Measurements from ENCODE around the gene STK31.

STK31 gene, protein sequence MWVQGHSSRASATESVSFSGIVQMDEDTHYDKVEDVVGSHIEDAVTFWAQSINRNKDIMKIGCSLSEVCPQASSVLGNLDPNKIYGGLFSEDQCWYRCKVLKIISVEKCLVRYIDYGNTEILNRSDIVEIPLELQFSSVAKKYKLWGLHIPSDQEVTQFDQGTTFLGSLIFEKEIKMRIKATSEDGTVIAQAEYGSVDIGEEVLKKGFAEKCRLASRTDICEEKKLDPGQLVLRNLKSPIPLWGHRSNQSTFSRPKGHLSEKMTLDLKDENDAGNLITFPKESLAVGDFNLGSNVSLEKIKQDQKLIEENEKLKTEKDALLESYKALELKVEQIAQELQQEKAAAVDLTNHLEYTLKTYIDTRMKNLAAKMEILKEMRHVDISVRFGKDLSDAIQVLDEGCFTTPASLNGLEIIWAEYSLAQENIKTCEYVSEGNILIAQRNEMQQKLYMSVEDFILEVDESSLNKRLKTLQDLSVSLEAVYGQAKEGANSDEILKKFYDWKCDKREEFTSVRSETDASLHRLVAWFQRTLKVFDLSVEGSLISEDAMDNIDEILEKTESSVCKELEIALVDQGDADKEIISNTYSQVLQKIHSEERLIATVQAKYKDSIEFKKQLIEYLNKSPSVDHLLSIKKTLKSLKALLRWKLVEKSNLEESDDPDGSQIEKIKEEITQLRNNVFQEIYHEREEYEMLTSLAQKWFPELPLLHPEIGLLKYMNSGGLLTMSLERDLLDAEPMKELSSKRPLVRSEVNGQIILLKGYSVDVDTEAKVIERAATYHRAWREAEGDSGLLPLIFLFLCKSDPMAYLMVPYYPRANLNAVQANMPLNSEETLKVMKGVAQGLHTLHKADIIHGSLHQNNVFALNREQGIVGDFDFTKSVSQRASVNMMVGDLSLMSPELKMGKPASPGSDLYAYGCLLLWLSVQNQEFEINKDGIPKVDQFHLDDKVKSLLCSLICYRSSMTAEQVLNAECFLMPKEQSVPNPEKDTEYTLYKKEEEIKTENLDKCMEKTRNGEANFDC

DNA sequence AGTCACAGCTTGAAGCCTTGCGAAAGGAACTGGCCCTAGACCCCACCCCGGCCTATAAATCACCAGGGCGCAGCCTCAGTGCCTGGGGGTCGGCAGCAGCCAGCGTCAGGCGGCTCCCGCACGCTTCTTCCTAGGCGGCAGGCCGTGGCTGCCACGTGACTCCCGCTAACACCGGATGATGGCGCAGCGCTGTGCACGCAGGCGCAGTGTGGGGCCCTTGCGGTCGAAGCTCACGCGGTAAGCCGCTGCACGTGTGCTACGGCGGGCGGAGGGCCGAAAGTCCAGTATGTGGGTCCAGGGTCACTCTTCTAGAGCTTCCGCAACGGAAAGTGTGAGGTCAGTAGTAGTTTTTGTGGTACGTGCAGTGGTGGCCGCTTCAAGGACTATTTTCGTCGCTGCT lies at the start of gene STK31:
TSS of gene STK31 (plus strand) at position 220 of the 400 bp plus-strand sequence. CDS start at position 287, 67 bp downstream.
- no peak within 1 kb of the TSS for H3K27ac ChIP-seq
- TF ChIP-seq, protein P1, sequence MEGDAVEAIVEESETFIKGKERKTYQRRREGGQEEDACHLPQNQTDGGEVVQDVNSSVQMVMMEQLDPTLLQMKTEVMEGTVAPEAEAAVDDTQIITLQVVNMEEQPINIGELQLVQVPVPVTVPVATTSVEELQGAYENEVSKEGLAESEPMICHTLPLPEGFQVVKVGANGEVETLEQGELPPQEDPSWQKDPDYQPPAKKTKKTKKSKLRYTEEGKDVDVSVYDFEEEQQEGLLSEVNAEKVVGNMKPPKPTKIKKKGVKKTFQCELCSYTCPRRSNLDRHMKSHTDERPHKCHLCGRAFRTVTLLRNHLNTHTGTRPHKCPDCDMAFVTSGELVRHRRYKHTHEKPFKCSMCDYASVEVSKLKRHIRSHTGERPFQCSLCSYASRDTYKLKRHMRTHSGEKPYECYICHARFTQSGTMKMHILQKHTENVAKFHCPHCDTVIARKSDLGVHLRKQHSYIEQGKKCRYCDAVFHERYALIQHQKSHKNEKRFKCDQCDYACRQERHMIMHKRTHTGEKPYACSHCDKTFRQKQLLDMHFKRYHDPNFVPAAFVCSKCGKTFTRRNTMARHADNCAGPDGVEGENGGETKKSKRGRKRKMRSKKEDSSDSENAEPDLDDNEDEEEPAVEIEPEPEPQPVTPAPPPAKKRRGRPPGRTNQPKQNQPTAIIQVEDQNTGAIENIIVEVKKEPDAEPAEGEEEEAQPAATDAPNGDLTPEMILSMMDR (conservative IDR thresholded peaks at IDR 0.05), result no peak

DNA sequence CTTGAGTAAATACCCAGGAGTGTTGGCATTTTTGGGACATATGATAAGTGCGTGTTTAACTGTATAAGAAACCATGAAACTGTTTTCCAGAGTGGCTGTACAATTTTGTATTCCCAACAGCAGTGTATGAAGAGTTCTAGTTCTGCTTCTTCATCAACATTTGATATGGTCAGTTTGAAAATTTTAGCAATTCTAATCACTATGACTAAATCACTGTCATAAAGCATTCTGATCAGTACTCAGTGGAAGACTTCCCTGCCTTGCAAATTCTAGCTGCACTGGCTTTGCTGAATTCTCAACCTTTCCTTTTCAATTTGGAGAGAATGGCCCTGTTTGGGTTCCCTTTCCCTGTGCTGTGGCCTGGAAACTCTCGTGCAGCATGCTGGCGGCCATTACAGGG lies 48.6 kb upstream of the STK31 start:
- TF ChIP-seq, protein P1 (conservative IDR thresholded peaks at IDR 0.05), result no peak
- no peak overlapping the region for H3K27ac ChIP-seq

DNA sequence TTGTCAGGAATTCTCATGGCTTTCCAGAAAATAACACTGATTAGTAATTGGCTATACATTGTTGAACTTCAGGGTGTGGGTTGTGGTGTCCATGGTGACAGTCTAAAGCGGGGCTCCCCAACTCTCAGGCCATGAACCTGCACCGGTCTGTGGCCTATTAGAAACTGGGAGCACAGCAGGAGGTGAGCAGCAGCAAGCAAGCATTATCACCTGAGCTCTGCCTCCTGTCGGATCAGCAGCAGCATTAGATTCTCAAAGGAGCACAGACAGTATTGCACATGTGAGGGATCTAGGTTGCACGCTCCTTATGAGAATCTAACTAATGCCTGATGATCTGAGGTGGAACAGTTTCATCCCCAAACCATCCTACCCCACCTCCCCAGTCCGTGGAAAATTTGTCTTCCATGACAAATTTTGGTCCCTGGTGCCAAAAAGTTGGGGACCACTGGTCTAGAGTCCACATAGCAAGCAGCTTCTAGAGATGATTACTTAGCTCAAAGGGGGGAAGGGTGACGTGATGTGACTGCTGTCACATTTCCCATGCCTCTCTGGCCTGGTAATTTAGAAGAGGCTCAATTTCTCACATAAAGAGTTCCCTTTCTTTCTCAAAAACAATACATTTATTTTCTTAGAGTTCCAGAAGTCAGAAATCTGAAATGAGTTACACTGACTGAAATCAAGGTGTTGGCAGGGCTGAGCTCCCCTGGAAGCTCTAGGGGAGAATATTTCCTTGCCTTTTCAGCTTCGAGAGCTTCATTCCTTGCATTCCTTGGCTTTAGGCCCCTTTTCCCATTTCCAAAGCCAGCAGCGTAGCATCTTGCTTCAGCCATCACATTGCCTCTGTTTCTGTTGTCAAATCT lies 47.7 kb upstream of the STK31 start:
- TF ChIP-seq, protein P1 (conservative IDR thresholded peaks at IDR 0.05), result no peak
- no peak overlapping the region for H3K27ac ChIP-seq

DNA sequence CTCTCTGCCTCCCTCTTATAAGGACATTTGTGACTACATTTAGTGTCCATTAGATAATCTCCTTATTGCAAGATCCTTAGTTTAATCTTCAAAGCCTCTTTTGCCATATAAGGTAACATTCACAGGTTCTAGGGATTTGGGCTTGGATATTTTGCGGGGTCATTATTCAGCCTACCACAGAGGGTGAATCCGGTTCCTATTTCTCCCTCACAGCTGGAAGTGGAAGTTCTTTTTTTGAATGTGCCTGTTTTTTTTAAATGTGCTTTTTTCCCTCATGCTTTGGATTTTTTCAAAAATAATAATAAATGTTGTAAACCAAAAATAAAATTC lies 47.1 kb upstream of the STK31 start:
- TF ChIP-seq, protein P1 (conservative IDR thresholded peaks at IDR 0.05), result no peak
- H3K27ac ChIP-seq, result no peak overlapping the region

DNA sequence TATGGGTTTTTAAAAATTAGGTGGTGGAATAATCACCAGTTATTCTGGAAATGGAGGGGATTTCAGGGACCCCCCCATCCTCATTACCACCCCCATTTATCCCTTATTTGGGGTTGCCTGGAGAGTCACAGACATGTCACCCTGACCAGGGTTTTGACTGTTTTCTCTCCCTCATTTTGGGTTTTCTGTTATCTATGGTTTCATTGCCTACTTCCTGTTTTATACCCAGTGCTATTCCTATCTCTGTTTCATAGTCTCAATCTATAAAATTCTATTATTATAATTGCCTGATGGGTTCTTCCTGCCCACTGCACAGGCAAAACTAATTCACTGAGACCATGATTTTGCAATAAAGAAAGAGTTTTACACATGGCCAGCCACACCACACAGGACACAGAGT lies 45.9 kb upstream of the STK31 start:
- TF ChIP-seq, protein P1 (conservative IDR thresholded peaks at IDR 0.05), result no peak
- H3K27ac ChIP-seq, result no peak overlapping the region

DNA sequence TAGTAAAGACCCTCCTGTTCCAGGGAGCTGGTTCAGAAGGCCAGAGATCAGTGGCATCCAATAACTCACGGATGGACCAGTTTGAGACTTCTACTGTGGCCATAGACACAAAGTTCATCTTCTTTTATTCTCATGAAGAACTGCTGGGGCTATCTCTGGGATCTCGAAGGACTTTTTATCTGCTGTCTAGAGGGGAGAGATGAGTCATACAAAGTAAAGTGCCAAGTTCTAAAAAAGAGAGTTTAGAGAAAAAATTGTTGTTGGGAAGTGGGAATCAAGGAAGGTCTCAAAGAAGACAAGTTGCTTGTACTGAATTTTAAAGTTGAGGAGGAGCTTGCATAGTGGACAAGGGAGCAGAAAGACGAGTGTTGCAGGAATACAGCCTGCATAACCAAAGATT lies 38.0 kb upstream of the STK31 start:
- TF ChIP-seq, protein P1 (conservative IDR thresholded peaks at IDR 0.05), result no peak
- no peak overlapping the region for H3K27ac ChIP-seq
